ENCODE data around the gene TMC1. TPM values are rescaled to one million over a fixed set of nuclear protein-coding genes. Genes with fewer than 3 reads are reported as not detected.
"Not testable (repeated sequence)": the region's sequence is repeated elsewhere in the genome, so short reads cannot be mapped to it uniquely, and the experiment has no call there.

TMC1 gene
- total and polyA plus RNA-seq, 2 donors from 2014 or later: 0.25 to 1.2 TPM

DNA sequence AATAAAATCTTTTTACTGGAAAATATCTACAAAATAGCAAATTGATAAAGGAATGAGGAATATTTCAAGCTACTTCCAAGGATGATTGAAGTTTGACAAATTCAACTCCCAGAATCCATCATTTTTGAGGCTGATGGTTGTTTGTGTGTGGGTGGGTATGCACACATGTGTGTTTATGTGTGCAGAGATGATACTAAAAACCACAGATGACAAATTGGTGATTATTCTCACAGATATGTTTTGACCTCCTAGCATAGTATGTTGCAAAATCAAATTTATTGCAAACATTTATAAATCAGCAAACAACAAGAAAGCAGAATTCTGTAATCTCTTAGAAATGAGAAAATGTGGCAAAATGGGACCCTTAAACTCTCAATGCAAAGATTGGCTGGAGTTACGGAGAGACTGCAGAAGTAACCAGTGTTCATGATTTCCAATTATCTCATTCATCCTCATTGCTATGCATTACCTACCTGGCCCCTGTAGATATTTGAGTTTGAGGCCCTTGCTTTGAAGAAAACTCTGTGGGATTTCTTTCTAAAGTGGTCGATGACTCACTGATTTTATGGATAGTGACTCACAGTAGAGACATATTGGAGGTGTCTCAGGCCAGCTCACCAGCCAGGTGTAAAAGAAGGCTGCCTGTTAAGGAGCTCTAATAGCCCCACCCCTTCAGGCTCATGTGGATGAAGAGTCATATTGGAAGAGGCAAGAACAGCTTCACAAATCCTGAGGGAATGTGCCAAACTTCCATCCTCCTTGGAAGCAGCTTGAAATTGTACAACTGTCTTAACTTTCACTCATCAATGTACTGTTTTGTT lies 44.6 kb upstream of the TMC1 start:
- no peak for FAIRE-seq
- H3K27me3 ChIP-seq (ENCODE audit: control insufficient read depth, insufficient read depth, low read length): no peaks in the 10 kb centered on the region
- no peaks in the 10 kb centered on the region for H3K9me3 ChIP-seq (ENCODE audit: control insufficient read depth in 2 of 3, insufficient read depth in 1 of 3, low read length in 3 of 3)
- H3K36me3 ChIP-seq (ENCODE audit: control insufficient read depth in 2 of 3, insufficient read depth in 3 of 3, low read length in 3 of 3): no peaks in the 10 kb centered on the region
- no peak overlapping the region for H3K4me3 ChIP-seq (ENCODE audit: low read length in 3 of 3)
- no peak for DNase-seq
- peaks cover 0 to 8% (median 3%) of the 10 kb centered on the region in 3 donors for H3K4me1 ChIP-seq (ENCODE audit: control insufficient read depth in 2 of 3, insufficient read depth in 2 of 3, low read depth in 1 of 3, low read length in 3 of 3)
- TF ChIP-seq, protein P1, sequence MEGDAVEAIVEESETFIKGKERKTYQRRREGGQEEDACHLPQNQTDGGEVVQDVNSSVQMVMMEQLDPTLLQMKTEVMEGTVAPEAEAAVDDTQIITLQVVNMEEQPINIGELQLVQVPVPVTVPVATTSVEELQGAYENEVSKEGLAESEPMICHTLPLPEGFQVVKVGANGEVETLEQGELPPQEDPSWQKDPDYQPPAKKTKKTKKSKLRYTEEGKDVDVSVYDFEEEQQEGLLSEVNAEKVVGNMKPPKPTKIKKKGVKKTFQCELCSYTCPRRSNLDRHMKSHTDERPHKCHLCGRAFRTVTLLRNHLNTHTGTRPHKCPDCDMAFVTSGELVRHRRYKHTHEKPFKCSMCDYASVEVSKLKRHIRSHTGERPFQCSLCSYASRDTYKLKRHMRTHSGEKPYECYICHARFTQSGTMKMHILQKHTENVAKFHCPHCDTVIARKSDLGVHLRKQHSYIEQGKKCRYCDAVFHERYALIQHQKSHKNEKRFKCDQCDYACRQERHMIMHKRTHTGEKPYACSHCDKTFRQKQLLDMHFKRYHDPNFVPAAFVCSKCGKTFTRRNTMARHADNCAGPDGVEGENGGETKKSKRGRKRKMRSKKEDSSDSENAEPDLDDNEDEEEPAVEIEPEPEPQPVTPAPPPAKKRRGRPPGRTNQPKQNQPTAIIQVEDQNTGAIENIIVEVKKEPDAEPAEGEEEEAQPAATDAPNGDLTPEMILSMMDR (IDR thresholded peaks at IDR 0.05; ENCODE audit: borderline replicate concordance, extremely low read depth, insufficient read depth): no peak
- intact Hi-C loops (cut with DNase I): no loop called here
- H3K9ac ChIP-seq (ENCODE audit: low read length in 3 of 3): no peak overlapping the region
- no peak overlapping the region for H3K27ac ChIP-seq (ENCODE audit: low read depth in 2 of 2, low read length in 2 of 2)

DNA sequence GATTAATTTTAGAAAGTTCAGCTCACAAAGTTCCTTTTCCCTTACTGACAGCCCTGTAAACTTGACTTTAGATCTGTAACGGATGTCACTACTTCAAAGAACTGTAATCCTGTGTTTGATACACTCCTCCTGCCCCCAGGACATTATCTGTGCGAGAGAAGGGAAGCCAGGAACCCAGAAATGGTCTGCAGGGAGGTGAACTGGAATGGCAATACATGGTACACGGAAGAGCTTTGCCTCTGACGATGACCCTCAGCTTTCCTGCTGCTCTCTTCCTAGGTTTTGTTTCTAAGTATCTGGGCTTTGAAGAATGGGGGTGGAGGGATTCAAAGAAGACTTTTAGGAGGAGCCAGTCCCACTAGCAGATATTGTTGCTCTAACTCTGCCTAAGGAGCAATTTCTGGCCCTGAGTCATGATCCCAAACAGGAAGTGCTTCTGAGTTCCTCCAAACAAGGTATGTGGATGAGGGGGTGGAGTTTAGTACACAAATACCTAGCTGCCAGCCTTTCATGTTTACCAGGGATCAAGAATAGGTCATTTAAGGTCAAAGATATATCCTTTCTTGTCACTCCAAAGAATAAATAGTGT lies 43.4 kb upstream of the TMC1 start:
- FAIRE-seq: no peak
- DNase-seq: peak in 2 of 5 donors; percentile 39 to 46
- H3K9ac ChIP-seq (ENCODE audit: low read length in 3 of 3): peak overlapping the region in 1 of 3 donors; percentile 4
- peak overlapping the region; percentile 34 to 51 for H3K27ac ChIP-seq (ENCODE audit: low read depth in 2 of 2, low read length in 2 of 2)
- no peak overlapping the region for H3K4me3 ChIP-seq (ENCODE audit: low read length in 3 of 3)
- TF ChIP-seq, protein P1 (IDR thresholded peaks at IDR 0.05; ENCODE audit: borderline replicate concordance, extremely low read depth, insufficient read depth): no peak
- H3K4me1 ChIP-seq (ENCODE audit: control insufficient read depth in 2 of 3, insufficient read depth in 2 of 3, low read depth in 1 of 3, low read length in 3 of 3): peaks cover 0 to 8% (median 3%) of the 10 kb centered on the region in 3 donors
- H3K9me3 ChIP-seq (ENCODE audit: control insufficient read depth in 2 of 3, insufficient read depth in 1 of 3, low read length in 3 of 3): no peaks in the 10 kb centered on the region
- H3K27me3 ChIP-seq (ENCODE audit: control insufficient read depth, insufficient read depth, low read length): no peaks in the 10 kb centered on the region
- H3K36me3 ChIP-seq (ENCODE audit: control insufficient read depth in 2 of 3, insufficient read depth in 3 of 3, low read length in 3 of 3): no peaks in the 10 kb centered on the region
- intact Hi-C loops (cut with DNase I): no loop called here

DNA sequence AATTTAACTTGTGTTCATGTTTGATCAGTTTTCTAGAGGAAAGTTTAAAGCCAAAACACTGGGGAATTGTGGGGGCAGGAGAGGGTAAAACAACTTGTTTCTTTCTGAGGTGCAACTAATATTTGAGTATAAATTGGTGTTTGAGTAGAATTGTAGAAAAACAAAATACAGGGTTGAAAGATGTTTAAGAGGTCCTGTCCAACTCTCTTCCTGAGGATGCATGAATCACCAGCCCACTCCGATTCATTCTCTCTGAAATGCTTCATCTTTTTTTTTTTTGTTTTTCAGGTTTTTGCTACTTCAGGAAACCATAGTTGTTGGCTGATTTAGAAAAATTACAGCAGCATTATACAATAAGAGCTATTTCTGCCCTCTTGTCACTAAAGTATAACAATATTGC lies 42.4 kb upstream of the TMC1 start:
- no peak overlapping the region for H3K9ac ChIP-seq (ENCODE audit: low read length in 3 of 3)
- TF ChIP-seq, protein P1 (IDR thresholded peaks at IDR 0.05; ENCODE audit: borderline replicate concordance, extremely low read depth, insufficient read depth): no peak
- intact Hi-C loops (cut with DNase I): no loop called here
- DNase-seq (no peak), FAIRE-seq (no peak)
- no peaks in the 10 kb centered on the region for H3K9me3 ChIP-seq (ENCODE audit: control insufficient read depth in 2 of 3, insufficient read depth in 1 of 3, low read length in 3 of 3)
- peaks cover 0 to 8% (median 3%) of the 10 kb centered on the region in 3 donors for H3K4me1 ChIP-seq (ENCODE audit: control insufficient read depth in 2 of 3, insufficient read depth in 2 of 3, low read depth in 1 of 3, low read length in 3 of 3)
- H3K36me3 ChIP-seq (ENCODE audit: control insufficient read depth in 2 of 3, insufficient read depth in 3 of 3, low read length in 3 of 3): no peaks in the 10 kb centered on the region
- H3K27me3 ChIP-seq (ENCODE audit: control insufficient read depth, insufficient read depth, low read length): no peaks in the 10 kb centered on the region
- no peak overlapping the region for H3K27ac ChIP-seq (ENCODE audit: low read depth in 2 of 2, low read length in 2 of 2)
- H3K4me3 ChIP-seq (ENCODE audit: low read length in 3 of 3): no peak overlapping the region

GRCh38 chr9:72480261-72480660 lies 41.1 kb upstream of the TMC1 start:
- H3K9ac ChIP-seq (ENCODE audit: low read length in 3 of 3); H3K36me3 ChIP-seq (ENCODE audit: control insufficient read depth in 2 of 3, insufficient read depth in 3 of 3, low read length in 3 of 3); H3K27ac ChIP-seq (ENCODE audit: low read depth in 2 of 2, low read length in 2 of 2); H3K9me3 ChIP-seq (ENCODE audit: control insufficient read depth in 2 of 3, insufficient read depth in 1 of 3, low read length in 3 of 3); H3K4me3 ChIP-seq (ENCODE audit: low read length in 3 of 3); FAIRE-seq; DNase-seq; H3K27me3 ChIP-seq (ENCODE audit: control insufficient read depth, insufficient read depth, low read length); H3K4me1 ChIP-seq (ENCODE audit: control insufficient read depth in 2 of 3, insufficient read depth in 2 of 3, low read depth in 1 of 3, low read length in 3 of 3); intact Hi-C loops (cut with DNase I): not testable (repeated sequence)
